Measurements from ENCODE around the gene SPSB1. TPM values are rescaled to one million over a fixed set of nuclear protein-coding genes. Genes with fewer than 3 reads are reported as not detected.

SPSB1 gene
- total RNA-seq, 1 donor from 2014 or later: 17.6 TPM

DNA sequence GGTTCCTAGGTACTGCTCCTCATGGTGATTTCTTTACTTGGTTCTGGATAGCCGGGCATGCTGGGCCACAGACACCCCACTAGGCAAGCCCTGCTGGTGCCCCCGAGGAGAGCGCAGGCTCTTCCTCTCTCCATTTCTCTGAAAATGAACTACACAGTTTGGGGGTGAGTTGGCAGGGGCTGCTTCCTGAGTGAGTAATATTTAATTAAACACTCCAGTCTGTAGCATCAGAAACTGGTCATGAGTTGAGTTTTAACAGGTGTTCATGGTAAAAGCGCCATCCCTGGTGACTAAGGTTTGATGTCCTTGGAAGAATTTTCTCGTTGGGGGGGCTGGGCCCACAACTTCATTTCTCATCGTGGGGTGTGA lies 1.7 kb downstream of the SPSB1 start:
- peak overlapping the region; percentile 96 for H3K4me3 ChIP-seq
- H3K27ac ChIP-seq (replicated peaks): peak overlapping the region; percentile 52
- intact Hi-C loops (cut with micrococcal nuclease): no loop called here
- peaks cover 64% of the 10 kb centered on the region for H3K4me1 ChIP-seq
- DNase-seq: no peak
- no peaks in the 10 kb centered on the region for H3K27me3 ChIP-seq (ENCODE audit: low read depth)
- no peaks in the 10 kb centered on the region for H3K36me3 ChIP-seq
- no peaks in the 10 kb centered on the region for H3K9me3 ChIP-seq (replicated peaks)
- TF ChIP-seq CTCF (IDR thresholded peaks at IDR 0.05; ENCODE audit: borderline replicate concordance): no peak

DNA sequence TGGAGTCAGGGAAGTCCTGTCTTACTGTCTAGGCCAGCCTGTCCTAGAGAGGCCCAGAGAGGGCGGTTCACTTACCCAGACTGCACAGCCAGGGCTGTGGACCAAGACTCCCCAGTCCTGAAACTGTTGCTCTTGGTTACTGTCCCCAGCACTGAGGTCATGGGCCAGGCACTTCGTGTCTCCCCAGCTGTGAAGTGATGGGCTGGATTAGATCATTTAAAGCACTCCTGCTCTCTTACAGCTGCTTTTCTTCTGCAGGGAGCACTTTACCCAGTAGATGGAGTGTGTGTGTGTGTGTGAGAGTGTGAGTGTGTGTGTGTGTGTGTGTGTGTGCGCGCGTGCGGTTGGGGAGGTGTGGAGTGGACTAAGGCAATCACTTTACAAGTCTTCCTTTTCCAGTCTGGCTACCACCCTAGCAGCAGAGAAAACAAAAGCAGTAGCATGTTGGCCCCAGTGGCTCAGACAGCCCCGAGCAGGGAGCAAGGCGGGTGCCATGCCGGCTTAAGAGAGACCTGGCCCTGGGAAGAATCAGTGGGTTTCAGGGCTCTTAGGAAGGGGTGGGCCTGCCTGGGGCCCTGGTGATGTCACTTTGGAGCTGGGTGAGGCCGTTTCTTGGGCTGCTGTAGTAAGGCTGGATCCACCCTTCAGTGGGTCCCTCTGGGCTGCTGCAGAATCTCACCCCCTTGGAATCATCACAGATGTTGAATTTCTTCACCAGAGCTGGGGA lies 2.4 kb downstream of the SPSB1 start:
- Histone ChIP-seq H3K4me3 (peak overlapping the region; percentile 96), H3K9me3 (replicated peaks) (no peaks in the 10 kb centered on the region), H3K36me3 (no peaks in the 10 kb centered on the region), H3K27me3 (ENCODE audit: low read depth) (no peaks in the 10 kb centered on the region), H3K27ac (replicated peaks) (peak overlapping the region; percentile 52), H3K4me1 (peaks cover 60% of the 10 kb centered on the region)
- no peak for TF ChIP-seq CTCF (IDR thresholded peaks at IDR 0.05; ENCODE audit: borderline replicate concordance)
- intact Hi-C loops (cut with micrococcal nuclease): no loop called here
- DNase-seq: peak; percentile 47

GRCh38 chr1:9295884-9296283 lies 3.2 kb downstream of the SPSB1 start:
- DNase-seq: no peak
- intact Hi-C loops (cut with micrococcal nuclease): no loop called here

GRCh38 chr1:9296850-9297249 lies 4.2 kb downstream of the SPSB1 start:
- H3K27ac ChIP-seq (replicated peaks): no peak overlapping the region
- no peaks in the 10 kb centered on the region for H3K9me3 ChIP-seq (replicated peaks)
- no peak overlapping the region for H3K4me3 ChIP-seq
- DNase-seq: no peak
- H3K36me3 ChIP-seq: no peaks in the 10 kb centered on the region
- H3K27me3 ChIP-seq (ENCODE audit: low read depth): no peaks in the 10 kb centered on the region
- H3K4me1 ChIP-seq: peaks cover 57% of the 10 kb centered on the region
- TF ChIP-seq CTCF (IDR thresholded peaks at IDR 0.05; ENCODE audit: borderline replicate concordance): no peak
- intact Hi-C loops (cut with micrococcal nuclease): no loop called here

More at GRCh38 chr1:9295884-9296283, 3.2 kb downstream of the SPSB1 start:
- Histone ChIP-seq H3K9me3 (replicated peaks) (no peaks in the 10 kb centered on the region), H3K27me3 (ENCODE audit: low read depth) (no peaks in the 10 kb centered on the region), H3K4me1 (peaks cover 60% of the 10 kb centered on the region), H3K4me3 (peak overlapping the region; percentile 96), H3K27ac (replicated peaks) (no peak overlapping the region), H3K36me3 (no peaks in the 10 kb centered on the region)
- no peak for TF ChIP-seq CTCF (IDR thresholded peaks at IDR 0.05; ENCODE audit: borderline replicate concordance)

DNA sequence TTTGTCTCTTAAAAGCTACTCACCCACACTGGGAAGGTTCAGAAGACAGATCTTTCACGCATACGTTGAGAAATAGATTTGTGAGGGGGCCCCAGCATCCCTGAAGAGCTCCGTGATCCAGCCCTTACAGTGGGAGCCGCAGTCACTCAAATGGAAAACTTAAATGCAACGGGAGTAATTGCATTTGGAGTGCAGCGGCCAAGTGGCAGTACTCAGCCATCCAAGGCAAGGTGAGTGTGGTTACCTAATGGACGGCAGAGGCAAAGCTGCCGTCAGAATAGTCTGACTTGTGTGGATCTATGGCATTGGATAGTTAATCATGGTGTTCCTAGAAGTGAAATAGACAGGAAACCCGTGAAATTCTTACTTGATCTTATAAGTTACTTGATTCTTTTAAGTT lies 5.1 kb downstream of the SPSB1 start:
- H3K4me3 ChIP-seq: no peak overlapping the region
- no peak for TF ChIP-seq CTCF (IDR thresholded peaks at IDR 0.05; ENCODE audit: borderline replicate concordance)
- H3K27me3 ChIP-seq (ENCODE audit: low read depth): no peaks in the 10 kb centered on the region
- intact Hi-C loops (cut with micrococcal nuclease): no loop called here
- DNase-seq: no peak
- H3K9me3 ChIP-seq (replicated peaks): no peaks in the 10 kb centered on the region
- no peak overlapping the region for H3K27ac ChIP-seq (replicated peaks)
- H3K36me3 ChIP-seq: no peaks in the 10 kb centered on the region
- peaks cover 60% of the 10 kb centered on the region for H3K4me1 ChIP-seq
